Head of caudate nucleus (tissue), 42 donors: ENCODE results near the gene CNKSR1.

Experiments used
- DNase-seq, 42 donors: peaks; one replicate each; pipeline versions ENCODE4 v3.0.0 to v3.0.0-alpha.2; 2020 to 2021; ENCODE audit warnings: mixed read lengths in 7 of 42
- intact Hi-C: fragments of 100-400 bp; cut with DNase I; formaldehyde crosslinking; loops from one replicate; pipeline ENCODE4 v1.15.0; 2022

CNKSR1 gene

GRCh38 chr1:26158908-26159742 lies 18.2 kb upstream of the CNKSR1 start, which contains the start of gene FAM110D:
Gene FAM110D, plus strand, starts transcription at chr1:26159079. Its CDS starts 2,213 bp downstream, at chr1:26161292.
- DNase-seq: peak in 1 of 42 donors; percentile 14
- intact Hi-C loops: no loop called here

- DNase-seq: no peak
- intact Hi-C loops: loop anchor here (5.0 kb wide), 1 partner anchor 47 kb away; the partner anchor contains the start of gene PDIK1L
These were observed 17.6 kb upstream of the CNKSR1 start for GRCh38 chr1:26159743-26160039.

DNA sequence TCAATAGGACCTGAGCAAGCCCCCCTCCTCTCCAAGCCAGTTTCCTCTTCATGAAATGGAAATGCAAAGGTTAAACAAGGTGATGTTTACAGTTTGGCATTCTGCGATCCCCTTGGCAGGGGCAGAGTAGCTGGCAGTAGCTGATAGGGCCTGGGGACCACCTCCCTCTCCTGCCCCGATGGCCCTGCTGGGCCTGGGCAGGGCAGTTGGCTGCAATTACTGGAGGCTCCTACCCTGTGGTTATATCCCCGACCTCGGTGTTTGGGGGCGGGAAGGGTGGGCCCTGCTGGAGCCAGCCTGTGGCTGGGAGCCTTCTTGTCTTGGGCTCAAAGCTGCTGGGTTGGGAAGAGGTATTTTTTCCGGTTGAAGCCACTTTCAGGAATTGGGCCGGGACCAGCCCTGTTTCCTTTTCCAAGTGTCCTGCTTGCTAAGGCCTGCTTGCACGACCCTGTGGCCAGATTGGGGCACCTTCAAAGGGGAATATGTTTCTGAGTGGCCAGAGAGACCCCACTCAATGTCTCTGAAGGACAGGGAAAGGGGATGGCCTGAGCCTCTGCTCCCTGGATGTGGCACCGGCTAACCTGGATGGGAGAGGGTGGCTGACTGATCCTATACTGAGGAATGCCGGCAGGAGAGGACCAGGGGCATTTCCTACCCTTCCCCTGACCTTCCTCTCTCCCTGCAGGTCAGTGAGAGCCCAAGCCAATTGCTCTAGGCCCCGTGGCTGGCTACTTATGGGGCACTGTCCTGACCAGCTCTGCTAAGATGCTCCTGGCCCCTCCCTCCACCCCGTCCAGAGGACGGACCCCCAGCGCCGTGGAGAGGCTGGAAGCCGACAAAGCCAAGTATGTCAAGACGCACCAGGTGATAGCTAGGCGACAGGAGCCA lies 16.5 kb upstream of the CNKSR1 start:
- intact Hi-C loops: loop anchor here (5.0 kb wide), 1 partner anchor 48 kb away; the partner anchor contains the start of gene PDIK1L
- no peak for DNase-seq

DNA sequence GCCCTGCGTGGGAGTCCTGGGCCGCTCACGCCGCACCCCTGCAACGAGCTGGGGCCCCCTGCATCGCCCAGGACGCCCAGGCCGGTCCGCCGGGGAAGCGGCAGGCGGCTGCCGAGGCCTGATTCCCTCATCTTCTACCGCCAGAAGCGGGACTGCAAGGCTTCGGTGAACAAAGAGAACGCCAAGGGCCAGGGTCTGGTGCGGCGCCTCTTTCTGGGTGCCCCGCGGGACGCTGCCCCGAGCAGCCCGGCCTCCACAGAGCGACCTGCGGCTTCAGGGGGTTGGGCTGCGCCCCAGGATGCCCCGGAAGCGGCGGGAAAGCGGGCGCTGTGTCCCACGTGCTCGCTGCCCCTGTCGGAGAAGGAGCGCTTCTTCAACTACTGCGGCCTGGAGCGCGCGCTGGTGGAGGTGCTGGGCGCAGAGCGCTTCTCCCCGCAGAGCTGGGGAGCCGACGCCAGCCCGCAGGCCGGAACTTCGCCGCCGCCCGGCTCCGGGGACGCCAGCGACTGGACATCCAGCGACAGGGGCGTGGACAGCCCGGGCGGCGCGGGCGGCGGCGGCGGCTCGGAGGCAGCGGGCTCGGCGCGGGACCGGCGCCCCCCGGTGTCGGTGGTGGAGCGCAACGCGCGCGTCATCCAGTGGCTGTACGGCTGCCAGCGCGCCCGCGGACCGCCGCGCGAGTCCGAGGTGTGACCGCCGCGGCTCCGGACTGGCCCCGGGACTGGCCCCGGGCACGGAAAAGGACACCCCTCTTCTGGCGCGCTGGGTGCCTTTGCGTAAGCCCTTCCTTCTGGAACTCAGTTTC lies 15.7 kb upstream of the CNKSR1 start:
- peak in 40 of 42 donors; percentile 34 to 85 (median 67) for DNase-seq
- intact Hi-C loops: loop anchor here (5.0 kb wide), 1 partner anchor 49 kb away; the partner anchor contains the start of gene PDIK1L

- no peak for DNase-seq
- intact Hi-C loops: loop anchor here (5.0 kb wide), 1 partner anchor 50 kb away; the partner anchor contains the start of gene PDIK1L
These were observed 15.0 kb upstream of the CNKSR1 start for GRCh38 chr1:26162220-26162709.

- intact Hi-C loops: loop anchor here (5.0 kb wide), 1 partner anchor 51 kb away; the partner anchor contains the start of gene PDIK1L
- DNase-seq: no peak
These were observed 13.6 kb upstream of the CNKSR1 start for GRCh38 chr1:26163684-26164035.

DNA sequence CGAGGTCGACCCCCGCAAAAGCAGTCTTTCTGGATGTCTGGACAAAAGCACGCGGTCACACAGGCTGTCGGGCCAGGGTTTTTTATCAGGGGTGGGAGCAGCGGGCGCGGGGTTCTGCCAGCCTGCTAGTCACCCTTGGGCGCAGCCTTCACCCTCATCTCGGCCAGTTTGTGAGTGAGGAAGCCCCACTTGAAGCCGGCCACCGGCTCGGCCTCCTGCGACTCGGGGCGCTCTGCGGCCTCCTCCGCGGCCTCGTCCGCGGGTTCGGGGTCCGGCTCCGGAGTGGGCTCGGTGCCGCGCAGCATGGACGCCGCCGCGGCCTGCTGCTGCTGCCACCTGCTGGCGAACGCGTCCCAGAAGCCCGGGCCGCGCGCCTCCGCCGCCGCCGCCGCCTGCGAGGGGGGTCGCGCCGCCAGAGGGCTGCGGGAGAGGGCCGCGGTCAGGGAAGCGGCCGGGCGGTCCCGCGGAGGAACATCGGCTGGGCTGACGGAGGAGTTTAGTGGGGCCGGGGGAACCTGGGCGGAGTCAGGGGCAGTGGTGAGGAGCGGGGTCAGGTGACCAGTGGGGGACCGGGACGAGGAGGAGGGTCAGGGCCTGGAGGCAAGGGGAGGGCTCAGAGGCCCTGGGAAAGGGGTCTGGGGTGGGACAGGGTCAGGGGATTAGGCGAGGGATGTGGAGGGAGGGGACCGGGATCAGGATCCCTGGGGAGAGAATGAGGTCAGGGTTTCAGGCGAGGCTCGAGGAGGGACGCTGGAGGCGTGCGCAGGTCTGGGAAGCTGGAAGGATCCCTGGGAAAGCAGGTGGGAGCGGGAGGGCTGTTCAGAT lies 13.0 kb upstream of the CNKSR1 start:
- peak in 34 of 42 donors; percentile 23 to 78 (median 54) for DNase-seq
- intact Hi-C loops: loop anchor here (5.0 kb wide), 1 partner anchor 52 kb away; the partner anchor contains the start of gene PDIK1L

DNA sequence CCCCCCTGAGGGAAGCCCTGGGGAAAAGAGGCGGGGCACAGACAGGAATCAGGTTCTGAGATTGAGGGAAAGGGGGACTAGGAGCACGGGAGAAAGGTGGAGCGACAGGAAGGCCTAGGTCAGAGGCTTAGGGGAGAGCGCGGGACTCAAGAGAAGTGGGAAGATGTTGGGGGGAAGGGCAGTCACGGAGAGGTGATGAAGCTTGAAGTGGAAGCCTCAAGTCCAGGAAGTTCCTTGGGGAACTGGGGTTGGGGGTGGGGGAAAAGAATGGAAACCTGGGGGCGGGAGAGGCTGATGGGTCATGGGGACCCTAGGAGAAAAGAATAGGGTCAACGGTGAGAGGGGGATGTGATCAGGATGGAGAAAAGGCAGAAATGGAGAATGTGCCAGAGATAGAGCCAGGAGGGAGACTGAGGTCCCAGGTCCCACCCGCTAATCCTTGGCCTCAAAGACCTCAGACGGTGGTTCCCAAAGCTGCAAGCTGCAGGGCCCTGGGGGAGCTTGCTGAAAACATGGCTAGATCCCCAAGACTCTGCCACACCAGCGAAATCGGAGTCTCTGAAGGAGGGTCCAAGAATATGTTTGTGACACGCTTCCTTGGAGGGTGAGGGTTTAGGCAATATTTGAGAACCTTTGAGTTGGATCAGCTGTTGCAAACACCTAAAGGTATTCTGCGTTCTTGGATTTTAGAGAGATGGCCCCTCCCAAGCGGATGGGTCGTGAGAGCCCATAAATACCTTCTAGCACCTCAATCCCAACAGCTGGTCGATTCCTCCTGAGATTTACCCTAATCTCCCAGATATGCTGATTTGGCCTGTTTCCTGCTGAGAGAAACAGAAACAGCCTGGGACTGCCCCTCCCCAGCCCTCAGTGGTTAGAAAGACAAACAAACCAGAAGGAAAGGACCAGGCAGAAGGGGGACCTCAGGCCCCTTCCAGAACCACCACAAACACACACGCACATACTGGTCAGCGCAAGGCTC lies 12.1 kb upstream of the CNKSR1 start:
- no peak for DNase-seq
- intact Hi-C loops: loop anchor here (5.0 kb wide), 2 partner anchors 53 to 67 kb away; partner anchors contain the start of genes CEP85 and PDIK1L

- no peak for DNase-seq
- intact Hi-C loops: loop anchor here (5.0 kb wide), 1 partner anchor 66 kb away; the partner anchor contains the start of gene CEP85
These were observed 10.5 kb upstream of the CNKSR1 start for GRCh38 chr1:26166719-26167281.

GRCh38 chr1:26168410-26169197 lies 8.7 kb upstream of the CNKSR1 start, which contains the start of gene C1orf232:
Gene C1orf232, minus strand, starts transcription at chr1:26168963. Its CDS starts 464 bp downstream, at chr1:26168499.
- DNase-seq: no peak
- intact Hi-C loops: loop anchor here (5.0 kb wide), 1 partner anchor 64 kb away; the partner anchor contains the start of gene CEP85

GRCh38 chr1:26169198-26169554 lies 8.1 kb upstream of the CNKSR1 start:
- DNase-seq: peak in 1 of 42 donors; percentile 13
- intact Hi-C loops: loop anchor here (5.0 kb wide), 1 partner anchor 63 kb away; the partner anchor contains the start of gene CEP85

DNA sequence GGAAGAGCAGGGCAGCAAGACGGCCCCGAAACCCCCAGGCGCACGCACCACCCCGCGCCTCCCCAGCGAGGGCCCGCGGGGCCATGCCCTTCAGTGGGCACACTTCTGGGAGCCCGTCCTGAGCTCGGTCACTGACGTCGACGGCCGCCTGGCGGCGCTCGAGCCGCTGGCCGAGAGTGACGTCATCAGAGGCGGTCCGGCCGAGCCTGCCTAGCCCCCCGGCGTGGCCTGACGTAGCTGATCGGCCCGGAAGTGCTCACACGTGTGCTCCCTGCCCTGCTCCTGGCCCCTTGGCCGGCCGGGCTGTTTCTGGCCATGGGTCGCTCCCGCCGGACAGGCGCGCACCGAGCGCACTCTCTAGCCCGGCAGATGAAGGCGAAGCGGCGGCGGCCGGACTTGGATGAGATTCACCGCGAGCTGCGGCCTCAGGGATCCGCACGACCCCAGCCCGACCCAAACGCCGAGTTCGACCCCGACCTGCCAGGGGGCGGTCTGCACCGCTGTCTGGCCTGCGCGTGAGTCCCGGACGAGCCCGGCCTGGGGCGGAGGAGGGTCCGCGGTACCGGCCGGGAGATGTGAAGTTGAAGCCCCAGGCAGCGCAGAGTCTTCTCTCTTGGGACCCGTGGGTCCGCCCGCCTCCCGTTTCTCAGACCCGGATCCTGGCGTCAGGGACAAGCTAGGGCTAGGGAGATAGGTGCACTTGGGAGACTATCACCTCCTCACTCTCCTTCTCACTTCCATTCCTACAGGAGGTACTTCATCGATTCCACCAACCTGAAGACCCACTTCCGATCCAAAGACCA lies 7.4 kb upstream of the CNKSR1 start, which contains the start of gene ZNF593:
Gene ZNF593 (plus strand): TSS at position 240 of the 803 bp plus-strand sequence. CDS start 76 bp downstream, at position 316.
- intact Hi-C loops: loop anchor here (5.0 kb wide), 1 partner anchor 62 kb away; the partner anchor contains the start of gene CEP85
- DNase-seq: peak; percentile 84 to 96 (median 93)

- intact Hi-C loops: no loop called here
- no peak for DNase-seq
These were observed 6.8 kb upstream of the CNKSR1 start for GRCh38 chr1:26170472-26170821.
